Hematopoietic multipotent progenitor cell treated with erythropoietin and hydrocortisone succinate and interleukin-3 and kit ligand, for 4 days (in vitro differentiated cells): ENCODE data around the gene CLDN14.

Experiments used
- DNase-seq: peaks from one replicate; pipeline ENCODE4 v3.0.0-alpha.2; 2015

CLDN14 gene

DNA sequence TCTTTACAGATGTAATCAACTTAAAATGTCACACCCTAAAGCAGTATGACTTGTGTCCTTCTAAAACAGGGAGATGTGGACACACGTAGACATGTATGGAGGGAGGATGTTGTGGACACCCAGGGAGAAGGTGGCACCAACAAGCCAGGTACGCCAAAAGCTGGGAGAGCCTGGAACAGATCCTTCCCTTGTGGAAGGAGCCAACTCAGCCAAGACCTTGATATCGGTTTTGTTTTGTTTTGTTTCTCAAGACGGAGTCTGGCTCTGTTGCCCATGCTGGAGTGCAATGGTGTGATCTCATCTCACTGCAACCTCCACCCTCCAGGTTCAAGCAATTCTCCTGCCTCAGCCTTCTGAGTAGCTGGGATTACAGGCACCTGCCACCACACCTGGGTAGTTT lies 49.1 kb downstream of the CLDN14 start:
- DNase-seq: no peak

DNA sequence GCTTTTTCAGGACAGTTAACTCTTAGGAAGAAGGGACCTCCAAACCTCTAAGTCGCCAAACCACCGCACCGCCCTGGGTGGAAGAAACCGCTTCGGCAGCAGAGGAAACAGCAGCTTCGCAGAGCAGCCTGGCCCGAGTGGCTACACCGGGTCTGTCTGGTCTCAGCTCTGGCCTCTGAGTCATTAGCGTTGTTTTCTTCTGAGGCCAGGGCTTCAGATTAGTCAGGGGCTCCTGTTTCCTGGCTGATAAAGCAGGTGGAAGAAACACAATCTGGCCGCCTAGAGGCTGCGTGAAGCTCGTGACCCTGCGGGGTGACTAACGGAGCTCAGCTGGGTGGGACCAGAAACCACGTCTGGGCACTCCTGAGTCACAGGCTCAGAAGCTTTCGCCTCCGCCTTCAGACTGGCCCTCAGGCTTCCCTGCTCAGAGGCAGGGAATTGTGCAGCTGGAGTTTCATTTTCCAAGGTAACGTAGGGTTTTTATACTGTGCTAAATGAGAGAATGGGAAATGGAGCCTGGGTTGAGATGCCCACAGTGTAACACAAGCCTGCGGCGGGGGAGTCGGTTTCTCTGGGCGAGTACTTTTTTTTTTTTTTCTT lies 49.9 kb downstream of the CLDN14 start:
- peak; percentile 98 for DNase-seq

DNA sequence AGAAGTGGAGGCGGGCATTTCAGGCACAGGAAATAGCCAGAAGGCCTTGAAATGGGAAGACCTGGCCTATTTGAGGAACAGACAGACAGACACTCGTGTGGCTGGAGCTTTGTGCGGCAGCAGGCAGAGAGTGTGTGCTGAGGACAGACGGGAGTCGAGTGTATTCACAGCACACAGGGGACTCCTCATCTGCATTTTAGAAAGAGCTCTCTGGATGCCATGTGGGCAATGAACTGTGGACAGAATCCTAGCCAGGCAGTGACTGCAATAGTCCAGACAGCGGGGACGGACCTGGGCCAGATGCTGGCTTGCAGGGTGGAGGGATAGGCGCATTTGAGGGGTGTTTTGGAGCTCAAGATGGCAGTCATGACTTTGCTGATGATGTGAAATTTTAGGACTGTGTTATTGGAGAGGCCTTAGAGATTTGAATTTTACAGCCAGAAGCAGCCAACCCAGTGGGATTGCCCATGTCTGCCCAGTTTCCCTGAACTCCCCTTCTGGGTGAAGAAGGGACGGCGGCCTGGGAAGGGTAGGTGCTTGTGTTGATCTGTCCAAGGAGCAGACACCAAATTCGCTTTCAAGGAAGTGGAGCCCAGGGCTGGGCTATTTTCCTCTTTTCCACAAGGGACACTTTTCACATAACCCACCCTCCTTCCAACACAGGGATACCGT lies 51.0 kb downstream of the CLDN14 start:
- DNase-seq: no peak

DNA sequence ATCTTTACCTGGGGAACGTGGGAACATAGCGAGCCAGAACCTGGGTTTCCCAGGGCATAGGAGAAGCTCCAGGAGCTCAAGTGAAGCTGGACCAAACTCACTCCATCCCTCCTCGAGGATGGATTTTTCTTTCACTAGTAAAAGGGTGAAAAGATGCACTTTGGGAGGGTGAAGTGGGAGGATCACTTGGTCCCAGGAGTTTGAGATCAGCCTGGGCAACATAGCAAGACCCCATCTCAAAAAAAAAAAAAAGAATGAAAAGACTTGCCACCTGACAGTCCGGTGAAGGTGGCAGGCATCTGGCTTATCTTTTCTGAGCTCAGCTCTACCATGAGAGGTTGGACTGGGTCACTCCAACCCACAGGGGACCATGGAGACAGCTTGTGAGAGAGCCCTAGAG lies 52.4 kb downstream of the CLDN14 start:
- DNase-seq: no peak

DNA sequence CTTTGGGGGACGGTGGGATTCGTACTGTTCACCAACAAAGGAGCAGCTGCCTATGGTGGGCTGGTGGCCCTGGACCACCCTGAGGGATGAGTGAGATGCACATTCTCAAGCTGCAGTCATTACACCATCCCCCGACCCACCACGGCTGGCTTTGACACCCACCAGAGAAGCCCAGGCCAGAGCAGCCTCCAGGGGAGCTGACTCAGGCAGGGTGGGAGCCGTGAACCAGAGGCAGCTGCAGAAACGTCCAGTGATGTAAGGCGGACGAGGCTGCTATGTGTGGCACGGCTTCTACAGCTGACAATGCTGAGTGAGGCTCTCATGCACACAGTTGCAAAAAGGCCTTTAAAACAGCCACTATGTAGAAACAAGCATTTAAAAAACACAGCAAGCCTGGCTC lies 54.6 kb downstream of the CLDN14 start:
- no peak for DNase-seq

DNA sequence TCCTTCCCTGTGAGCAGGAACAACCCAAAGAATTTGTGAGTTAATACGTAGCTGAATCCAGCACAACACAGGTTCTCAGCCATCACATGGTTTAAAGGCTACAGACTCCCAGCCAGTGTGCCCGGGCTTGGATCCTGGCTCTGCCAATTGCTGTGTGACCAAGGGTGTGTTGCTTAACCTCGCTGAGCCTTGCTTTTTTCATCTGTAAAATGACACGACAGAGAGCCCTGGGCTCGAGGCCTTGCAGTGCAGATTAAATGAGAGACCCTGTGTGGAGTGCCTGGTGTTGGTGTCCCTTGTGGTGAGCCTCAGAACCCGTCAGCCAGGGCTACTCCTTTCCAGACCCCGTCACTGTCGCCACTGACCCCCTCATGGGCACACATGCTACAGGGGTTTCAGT lies 55.3 kb downstream of the CLDN14 start:
- DNase-seq: no peak

DNA sequence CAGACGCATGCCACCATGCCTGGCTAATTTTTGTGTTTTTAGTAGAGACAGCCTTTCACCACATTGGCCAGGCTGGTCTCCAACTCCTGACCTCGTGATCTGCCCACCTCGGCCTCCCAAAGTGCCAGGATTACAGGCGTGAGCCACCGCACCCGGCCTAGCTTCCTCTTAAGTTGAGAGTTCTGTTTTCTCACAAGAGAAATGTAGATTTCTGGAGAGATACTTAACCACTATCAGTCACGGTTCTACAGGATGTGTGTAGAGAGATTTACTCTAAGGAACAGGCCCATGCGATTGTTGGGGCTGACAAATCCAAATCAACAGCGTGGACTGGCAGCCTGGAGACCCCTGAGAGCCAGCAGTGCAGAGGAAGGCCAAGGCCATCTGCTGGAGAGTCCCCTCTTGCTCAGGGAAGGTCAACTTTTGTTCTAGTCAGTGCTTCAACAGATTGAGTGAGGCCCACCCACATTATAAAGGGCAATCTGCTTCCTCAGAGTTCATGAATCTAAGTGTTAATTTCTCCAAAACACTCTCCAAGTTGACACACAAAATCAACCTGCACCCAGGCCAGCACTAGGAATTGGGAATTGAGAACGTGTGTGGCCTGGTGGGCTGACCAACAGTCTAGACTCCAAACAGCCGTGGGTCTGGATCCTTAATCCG lies 56.0 kb downstream of the CLDN14 start:
- DNase-seq: peak; percentile 78

DNA sequence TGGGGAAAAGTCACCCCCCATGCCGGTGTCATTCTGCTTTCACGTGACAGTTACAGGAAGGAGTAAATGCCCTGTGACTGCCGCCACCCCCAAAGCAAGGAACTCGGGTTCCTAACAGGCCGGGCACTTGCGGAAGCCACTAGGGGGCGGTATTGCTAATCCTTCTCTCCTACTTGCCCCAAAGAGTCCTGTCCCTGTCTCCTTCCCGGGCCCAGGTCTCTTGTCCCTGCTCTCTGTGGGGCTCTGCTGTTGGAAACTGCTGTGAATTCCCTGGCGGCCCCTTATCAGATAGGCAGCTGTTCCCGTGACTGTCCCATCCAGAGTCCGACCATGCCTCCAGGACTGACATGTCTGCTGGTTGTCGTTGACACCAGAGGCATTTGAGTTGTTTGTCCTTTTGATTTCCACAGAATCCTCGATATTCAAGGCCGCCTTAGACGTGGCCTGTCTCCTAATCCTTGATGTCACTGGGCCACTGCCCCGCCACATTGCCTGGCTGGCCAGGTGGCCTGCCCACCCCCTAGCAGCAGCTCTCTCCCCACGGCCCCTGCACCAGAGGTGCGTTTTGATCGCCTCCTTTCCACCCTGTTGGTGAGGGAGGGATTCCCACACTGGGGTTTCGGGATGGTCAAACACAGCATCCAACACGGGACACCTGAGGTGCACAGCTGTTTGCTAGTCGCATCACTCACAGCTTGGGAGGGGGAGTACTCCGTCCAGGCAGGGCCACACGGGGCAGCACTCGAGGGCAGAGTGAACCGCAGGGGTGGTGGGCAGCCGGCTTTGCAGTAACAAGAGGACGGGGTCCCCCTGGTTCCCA lies 57.4 kb downstream of the CLDN14 start:
- DNase-seq: peak; percentile 85

DNA sequence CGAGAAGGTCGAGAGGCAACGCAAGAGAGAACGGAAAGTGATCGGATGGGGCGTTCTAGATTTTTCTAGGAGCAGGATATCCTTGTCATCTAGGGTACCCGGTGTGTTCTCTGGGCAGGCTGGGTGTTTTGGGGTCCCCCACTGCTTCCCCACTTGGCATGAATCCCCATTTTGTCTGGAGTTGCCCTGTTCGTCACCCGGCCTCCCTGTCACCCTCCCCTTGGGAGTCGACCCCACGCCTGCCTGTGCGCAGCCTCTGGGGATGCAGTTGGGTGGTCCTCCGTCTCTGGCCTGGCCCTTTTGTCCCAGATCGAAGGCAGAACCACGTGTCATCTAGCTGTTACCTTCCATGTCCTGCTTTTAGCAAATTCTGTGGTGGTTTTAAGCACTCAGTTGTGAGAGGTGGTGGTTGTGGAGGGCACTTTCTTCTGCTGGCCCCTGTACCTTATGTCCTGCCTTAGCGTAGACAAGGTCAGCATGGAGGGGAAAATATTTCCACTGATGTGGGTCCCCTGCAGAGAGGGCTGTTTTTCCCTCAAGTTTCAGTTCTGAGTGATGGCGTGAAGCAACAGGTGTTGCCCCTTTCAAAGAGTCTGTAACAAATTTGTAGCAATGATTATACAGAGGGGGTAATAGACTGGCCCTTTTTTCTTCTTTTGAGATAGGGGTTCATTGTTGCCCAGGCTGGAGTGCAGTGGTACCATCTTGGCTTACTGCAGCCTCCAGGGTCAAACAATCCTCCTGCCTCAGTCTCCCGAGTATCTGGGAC lies 59.2 kb downstream of the CLDN14 start:
- no peak for DNase-seq

DNA sequence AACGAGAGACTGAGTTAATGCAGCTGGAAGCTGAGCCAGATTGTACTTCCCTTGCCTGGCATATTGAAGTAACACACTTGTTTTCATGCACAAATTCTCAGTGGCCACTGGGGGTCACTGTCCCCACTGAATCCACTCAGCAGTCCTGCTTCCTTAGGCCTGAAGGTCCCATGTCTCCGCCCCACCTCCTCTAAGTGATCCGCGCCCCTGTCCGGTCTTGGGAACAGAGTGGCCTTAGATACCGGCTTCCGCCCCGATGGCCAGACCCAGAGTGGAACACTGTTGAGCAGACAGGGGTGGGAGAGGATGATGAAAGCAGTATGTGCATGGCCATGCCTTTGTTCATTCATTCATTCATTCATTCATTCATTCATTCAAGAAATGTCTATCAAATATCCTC lies 59.9 kb downstream of the CLDN14 start:
- DNase-seq: peak; percentile 94

DNA sequence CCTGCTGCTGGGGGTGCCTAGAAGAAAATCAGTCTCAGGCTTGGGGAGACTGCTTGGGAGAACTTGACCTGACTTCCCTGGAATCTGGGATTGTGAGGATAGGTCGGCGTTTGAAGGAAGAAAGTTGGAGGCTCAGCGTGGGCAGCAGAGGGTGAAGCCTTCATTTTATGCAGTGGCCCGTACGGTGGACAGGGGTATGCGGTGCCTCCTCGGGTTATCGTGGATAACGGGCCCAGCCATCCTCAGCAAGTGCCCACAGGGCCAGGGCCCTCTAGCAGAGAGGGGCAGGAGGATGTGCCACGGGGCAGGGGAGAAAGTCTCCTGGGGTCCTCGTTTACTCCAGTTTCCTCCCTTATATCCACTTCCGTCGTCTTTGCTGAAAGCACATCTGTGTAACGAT lies 60.7 kb downstream of the CLDN14 start:
- DNase-seq: no peak

DNA sequence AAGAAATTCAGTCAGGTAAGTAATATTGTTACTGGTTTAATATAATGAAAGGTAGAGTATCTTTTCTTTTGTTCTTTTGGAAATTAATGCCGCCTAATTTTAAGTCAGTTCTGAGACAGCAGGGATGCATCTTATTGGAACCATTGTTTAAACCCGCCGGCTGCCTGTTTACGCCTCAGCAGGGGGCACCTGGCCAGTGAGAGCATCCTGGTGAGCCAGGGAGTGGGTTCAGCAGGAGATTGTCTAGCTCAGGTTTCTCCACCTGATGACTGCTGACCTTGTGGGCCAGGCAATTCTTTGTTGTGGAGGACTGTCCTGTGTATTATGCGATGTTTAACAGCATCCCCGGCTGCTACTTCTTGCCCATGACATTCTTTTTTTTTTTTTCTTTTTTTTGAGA lies 64.5 kb downstream of the CLDN14 start:
- no peak for DNase-seq

DNA sequence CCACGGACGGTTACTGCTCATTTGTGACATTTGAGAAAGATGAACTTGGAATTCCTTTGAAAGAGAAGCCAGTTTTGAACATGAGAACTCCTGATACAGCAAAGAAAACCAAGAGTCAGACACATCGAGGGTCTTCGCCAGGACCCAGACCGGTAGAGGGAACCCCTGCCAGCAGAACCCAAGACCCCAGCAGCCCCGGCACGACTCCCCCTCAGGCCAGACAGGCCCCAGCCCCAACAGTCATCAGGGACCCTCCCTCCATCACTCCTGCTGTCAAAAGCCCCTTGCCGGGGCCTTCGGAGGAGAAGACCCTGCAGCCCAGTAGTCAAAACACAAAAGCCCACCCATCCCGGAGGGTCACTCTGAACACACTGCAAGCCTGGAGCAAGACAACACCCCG lies 67.0 kb downstream of the CLDN14 start:
- DNase-seq: no peak

DNA sequence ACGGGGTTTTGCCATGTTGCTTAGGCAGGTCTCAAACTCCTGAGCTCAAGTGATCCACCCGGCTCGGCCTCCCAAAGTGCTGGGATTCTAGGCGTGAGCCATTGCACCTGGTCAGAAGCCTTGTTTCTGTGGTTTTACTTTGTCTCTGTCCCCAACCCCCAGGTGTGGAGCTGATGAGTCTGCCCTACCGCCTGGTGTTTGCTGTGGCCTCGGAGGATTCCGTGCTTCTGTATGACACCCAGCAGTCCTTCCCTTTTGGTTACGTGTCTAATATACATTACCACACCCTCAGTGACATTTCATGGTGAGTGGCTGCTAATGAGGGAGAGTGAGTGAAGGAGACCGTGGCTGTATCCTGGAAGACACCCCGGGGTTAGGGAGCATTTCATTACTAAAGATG lies 68.6 kb downstream of the CLDN14 start:
- no peak for DNase-seq
